IPS-18a (cell line): ENCODE measurements around the gene SRSF7.

Experiments used
- H3K27ac ChIP-seq: one replicate; pipeline ENCODE4 v1.5.1; 2013; ENCODE audit warnings: low read length
- H3K27me3 ChIP-seq: one replicate; pipeline ENCODE4 v1.6.1; 2013; ENCODE audit warnings: mild to moderate bottlenecking, low read length; ENCODE audit not compliant: control insufficient read depth, insufficient read depth
- H3K36me3 ChIP-seq: one replicate; pipeline ENCODE4 v1.6.1; 2013; ENCODE audit warnings: low read depth, low read length; ENCODE audit not compliant: control insufficient read depth
- H3K4me1 ChIP-seq: one replicate; pipeline ENCODE4 v1.6.1; 2013; ENCODE audit warnings: low read depth, low read length; ENCODE audit not compliant: control insufficient read depth
- H3K4me3 ChIP-seq: one replicate; pipeline ENCODE4 v1.5.1; 2013; ENCODE audit warnings: low read length
- H3K9ac ChIP-seq: one replicate; pipeline ENCODE4 v1.6.1; 2013; ENCODE audit warnings: mild to moderate bottlenecking, low read length, moderate library complexity
- H3K9me3 ChIP-seq: one replicate; pipeline ENCODE4 v1.6.1; 2013; ENCODE audit warnings: low read depth, low read length; ENCODE audit not compliant: control insufficient read depth

Gene SRSF7

GRCh38 chr2:38697116-38697840 lies 53.9 kb downstream of the SRSF7 start:
- no peaks in the 10 kb centered on the region for H3K9me3 ChIP-seq

More at GRCh38 chr2:38697116-38697840, 53.9 kb downstream of the SRSF7 start:
- H3K27me3 ChIP-seq, result no peaks in the 10 kb centered on the region
- no peak overlapping the region for H3K4me3 ChIP-seq
- no peak overlapping the region for H3K9ac ChIP-seq
- H3K4me1 ChIP-seq, result no peaks in the 10 kb centered on the region
- no peaks in the 10 kb centered on the region for H3K36me3 ChIP-seq
- no peak overlapping the region for H3K27ac ChIP-seq
